Choroid plexus epithelial cell (primary cell): ENCODE measurements around the gene CCDC38.
"Not testable (repeated sequence)": the region's sequence is repeated elsewhere in the genome, so short reads cannot be mapped to it uniquely, and the experiment has no call there.

Experiments used
- DNase-seq: peaks from one replicate; pipeline ENCODE4 v3.0.0-alpha.2; 2010; ENCODE audit warnings: low read depth
- H3K4me3 ChIP-seq: 2 replicates; pipeline ENCODE4 v1.5.1; 2011; ENCODE audit warnings: low read depth, mild to moderate bottlenecking, control low read depth, low read length, moderate library complexity
- TF ChIP-seq, protein P1 (sequence below): conservative IDR thresholded peaks from 2 replicates; pipeline ENCODE4 v1.5.1; 2011; ENCODE audit warnings: low read depth, mild to moderate bottlenecking, control low read depth, inconsistent platforms, low read length, moderate library complexity

Gene CCDC38

GRCh38 chr12:95974358-95974757 is 31.9 kb upstream of the CCDC38 start:
- DNase-seq = no peak
- no peak overlapping the region for H3K4me3 ChIP-seq
- TF ChIP-seq, protein P1, sequence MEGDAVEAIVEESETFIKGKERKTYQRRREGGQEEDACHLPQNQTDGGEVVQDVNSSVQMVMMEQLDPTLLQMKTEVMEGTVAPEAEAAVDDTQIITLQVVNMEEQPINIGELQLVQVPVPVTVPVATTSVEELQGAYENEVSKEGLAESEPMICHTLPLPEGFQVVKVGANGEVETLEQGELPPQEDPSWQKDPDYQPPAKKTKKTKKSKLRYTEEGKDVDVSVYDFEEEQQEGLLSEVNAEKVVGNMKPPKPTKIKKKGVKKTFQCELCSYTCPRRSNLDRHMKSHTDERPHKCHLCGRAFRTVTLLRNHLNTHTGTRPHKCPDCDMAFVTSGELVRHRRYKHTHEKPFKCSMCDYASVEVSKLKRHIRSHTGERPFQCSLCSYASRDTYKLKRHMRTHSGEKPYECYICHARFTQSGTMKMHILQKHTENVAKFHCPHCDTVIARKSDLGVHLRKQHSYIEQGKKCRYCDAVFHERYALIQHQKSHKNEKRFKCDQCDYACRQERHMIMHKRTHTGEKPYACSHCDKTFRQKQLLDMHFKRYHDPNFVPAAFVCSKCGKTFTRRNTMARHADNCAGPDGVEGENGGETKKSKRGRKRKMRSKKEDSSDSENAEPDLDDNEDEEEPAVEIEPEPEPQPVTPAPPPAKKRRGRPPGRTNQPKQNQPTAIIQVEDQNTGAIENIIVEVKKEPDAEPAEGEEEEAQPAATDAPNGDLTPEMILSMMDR = no peak

DNA sequence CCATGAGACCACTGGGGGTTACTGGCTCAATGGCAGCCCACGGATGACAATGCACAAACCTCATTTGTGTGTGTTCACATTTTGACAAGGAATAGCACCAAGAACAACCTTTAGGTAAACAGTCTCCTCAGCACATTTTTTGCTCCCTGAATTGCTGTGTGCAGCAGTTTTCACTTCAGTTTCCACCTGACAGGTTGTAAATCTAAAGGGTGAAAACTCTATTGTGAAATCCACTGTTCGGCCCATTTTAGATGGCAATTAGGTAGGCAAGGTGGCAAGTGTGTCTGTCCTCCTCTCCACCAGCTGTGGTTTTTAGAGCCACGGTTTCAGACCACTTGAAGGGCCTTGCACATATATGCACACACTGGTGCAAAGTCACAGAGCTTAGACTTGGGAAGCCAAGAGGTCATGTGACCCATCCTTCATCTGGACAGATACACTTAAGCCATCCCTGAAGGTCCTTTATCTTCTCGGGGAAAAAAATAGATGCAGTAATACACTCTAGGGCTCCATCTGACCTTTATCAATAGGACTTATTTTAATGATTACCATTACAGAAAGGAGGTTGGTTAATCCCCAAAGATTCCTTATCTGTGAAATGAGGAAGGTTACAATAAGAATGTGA is 30.5 kb upstream of the CCDC38 start:
- TF ChIP-seq, protein P1 = no peak
- DNase-seq = no peak
- no peak overlapping the region for H3K4me3 ChIP-seq

GRCh38 chr12:95970905-95971304 is 28.5 kb upstream of the CCDC38 start:
- peak; percentile 8 for DNase-seq
- H3K4me3 ChIP-seq = no peak overlapping the region
- TF ChIP-seq, protein P1 = no peak

DNA sequence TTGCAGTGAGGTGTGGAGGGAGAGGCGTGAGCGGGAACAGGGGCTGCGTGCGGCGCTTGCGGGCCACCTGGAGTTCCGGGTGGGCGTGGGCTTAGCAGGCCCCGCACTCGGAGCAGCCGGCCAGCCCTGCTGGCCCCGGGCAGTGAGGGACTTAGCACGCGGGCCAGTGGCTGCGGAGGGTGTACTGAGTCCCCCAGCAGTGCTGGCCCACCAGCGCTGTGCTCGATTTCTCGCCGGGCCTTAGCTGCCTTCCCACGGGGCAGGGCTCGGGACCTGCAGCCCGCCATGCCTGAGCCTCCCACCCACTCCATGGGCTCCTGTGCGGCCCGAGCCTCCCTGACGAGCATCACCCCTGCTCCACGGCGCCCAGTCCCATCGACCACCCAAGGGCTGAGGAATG is 26.7 kb upstream of the CCDC38 start:
- DNase-seq, H3K4me3 ChIP-seq: not testable (repeated sequence)

- TF ChIP-seq, protein P1 = no peak
These were observed 24.9 kb upstream of the CCDC38 start for GRCh38 chr12:95967301-95967700.

DNA sequence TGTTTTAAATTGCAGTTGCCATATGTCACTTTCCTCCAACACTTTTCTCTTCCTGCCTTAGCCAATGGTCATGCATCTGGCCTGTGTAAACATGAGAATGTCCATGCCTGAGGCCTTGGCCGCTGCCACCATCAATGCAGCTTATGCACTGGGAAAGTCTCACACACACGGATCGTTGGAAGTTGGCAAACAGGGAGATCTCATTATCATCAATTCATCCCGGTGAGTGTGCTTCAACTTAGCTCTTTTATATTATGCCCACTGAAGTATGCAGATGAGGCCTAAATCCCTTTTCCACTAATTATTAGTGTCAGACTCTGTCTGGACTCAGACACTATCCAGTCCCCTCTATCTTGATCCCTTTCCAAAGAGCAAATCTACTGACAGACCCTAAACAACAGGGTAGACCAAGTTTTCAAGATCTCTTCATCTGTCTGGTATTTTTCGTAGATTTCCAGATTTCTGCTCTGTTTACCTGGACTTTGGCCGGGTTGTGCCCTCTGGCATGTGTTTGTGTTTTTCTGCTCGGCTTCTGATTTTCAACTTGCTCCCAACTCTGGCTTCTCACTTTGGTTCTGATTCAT is 24.0 kb upstream of the CCDC38 start:
- H3K4me3 ChIP-seq = no peak overlapping the region
- DNase-seq = no peak
- TF ChIP-seq, protein P1 = no peak

More at GRCh38 chr12:95967301-95967700, 24.9 kb upstream of the CCDC38 start:
- no peak overlapping the region for H3K4me3 ChIP-seq
- DNase-seq = no peak

DNA sequence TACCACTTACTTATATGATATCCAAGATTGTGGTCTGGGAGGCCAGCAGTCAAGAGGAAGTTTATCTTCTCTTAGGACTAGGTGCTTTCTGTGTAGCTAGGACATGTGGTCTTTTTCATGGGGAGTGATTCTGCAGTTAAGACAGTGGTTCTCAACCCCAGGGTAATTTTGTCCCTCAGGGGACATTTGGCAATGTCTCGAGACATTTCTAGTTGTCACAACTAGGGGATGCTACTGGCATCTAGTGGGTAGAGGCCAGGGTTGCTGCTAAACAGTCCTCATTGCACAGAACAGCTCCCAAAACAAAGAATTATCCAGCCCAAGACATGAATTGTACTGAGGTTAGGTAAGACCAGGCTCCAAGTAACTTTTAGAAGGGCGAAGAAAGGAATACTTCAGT is 20.7 kb upstream of the CCDC38 start:
- H3K4me3 ChIP-seq = no peak overlapping the region
- TF ChIP-seq, protein P1 = no peak

More for the DNA sequence above, 20.7 kb upstream of the CCDC38 start:
- DNase-seq = no peak
